ENCODE results near the gene SMYD3. TPM values are rescaled to one million over a fixed set of nuclear protein-coding genes. Genes with fewer than 3 reads are reported as not detected.
A peak's percentile ranks its signal among the peaks of the same experiment; 100 is the strongest.

The SMYD3 gene
- total RNA-seq, 1 donor = 31.2 TPM

GRCh38 chr1:246476771-246477170 is 30.3 kb downstream of the SMYD3 start:
- no peak for DNase-seq (ENCODE audit: low read depth in 2 of 3, low spot score in 2 of 3)

- no peak for DNase-seq (ENCODE audit: low read depth in 2 of 3, low spot score in 2 of 3)
Measured at GRCh38 chr1:246471688-246472087, 35.4 kb downstream of the SMYD3 start.

- DNase-seq (ENCODE audit: low read depth in 2 of 3, low spot score in 2 of 3) = no peak
Measured at GRCh38 chr1:246470585-246470984, 36.5 kb downstream of the SMYD3 start.

- DNase-seq (ENCODE audit: low read depth in 2 of 3, low spot score in 2 of 3) = no peak
Measured at GRCh38 chr1:246462986-246463385, 44.1 kb downstream of the SMYD3 start.

- no peak for DNase-seq (ENCODE audit: low read depth in 2 of 3, low spot score in 2 of 3)
Measured at GRCh38 chr1:246460406-246460805, 46.7 kb downstream of the SMYD3 start.

- DNase-seq (ENCODE audit: low read depth in 2 of 3, low spot score in 2 of 3) = peak in 1 of 3 donors; percentile 31
Measured at GRCh38 chr1:246459221-246459620, 47.9 kb downstream of the SMYD3 start.

- no peak for DNase-seq (ENCODE audit: low read depth in 2 of 3, low spot score in 2 of 3)
Measured at GRCh38 chr1:246455476-246455875, 51.6 kb downstream of the SMYD3 start.

GRCh38 chr1:246454655-246455054 is 52.4 kb downstream of the SMYD3 start:
- DNase-seq (ENCODE audit: low read depth in 2 of 3, low spot score in 2 of 3) = no peak

- peak in 2 of 3 donors; percentile 20 to 54 for DNase-seq (ENCODE audit: low read depth in 2 of 3, low spot score in 2 of 3)
Measured at GRCh38 chr1:246450611-246451251, 56.3 kb downstream of the SMYD3 start.

- no peak for DNase-seq (ENCODE audit: low read depth in 2 of 3, low spot score in 2 of 3)
Measured at GRCh38 chr1:246448373-246448772, 58.7 kb downstream of the SMYD3 start.

- no peak for DNase-seq (ENCODE audit: low read depth in 2 of 3, low spot score in 2 of 3)
Measured at GRCh38 chr1:246447501-246447900, 59.6 kb downstream of the SMYD3 start.

GRCh38 chr1:246445503-246445902 is 61.6 kb downstream of the SMYD3 start:
- DNase-seq (ENCODE audit: low read depth in 2 of 3, low spot score in 2 of 3) = no peak

GRCh38 chr1:246444617-246445016 is 62.5 kb downstream of the SMYD3 start:
- DNase-seq (ENCODE audit: low read depth in 2 of 3, low spot score in 2 of 3) = no peak

GRCh38 chr1:246437961-246438360 is 69.1 kb downstream of the SMYD3 start:
- DNase-seq (ENCODE audit: low read depth in 2 of 3, low spot score in 2 of 3) = no peak

GRCh38 chr1:246435421-246436041 is 71.5 kb downstream of the SMYD3 start:
- no peak for DNase-seq (ENCODE audit: low read depth in 2 of 3, low spot score in 2 of 3)

GRCh38 chr1:246434335-246434734 is 72.7 kb downstream of the SMYD3 start:
- DNase-seq (ENCODE audit: low read depth in 2 of 3, low spot score in 2 of 3) = no peak

- no peak for DNase-seq (ENCODE audit: low read depth in 2 of 3, low spot score in 2 of 3)
Measured at GRCh38 chr1:246428542-246429308, 78.4 kb downstream of the SMYD3 start.

GRCh38 chr1:246427611-246428010 is 79.5 kb downstream of the SMYD3 start:
- DNase-seq (ENCODE audit: low read depth in 2 of 3, low spot score in 2 of 3) = no peak

- no peak for DNase-seq (ENCODE audit: low read depth in 2 of 3, low spot score in 2 of 3)
Measured at GRCh38 chr1:246425895-246426294, 81.2 kb downstream of the SMYD3 start.

GRCh38 chr1:246425139-246425794 is 81.8 kb downstream of the SMYD3 start:
- no peak for DNase-seq (ENCODE audit: low read depth in 2 of 3, low spot score in 2 of 3)

GRCh38 chr1:246420300-246420699 is 86.8 kb downstream of the SMYD3 start:
- DNase-seq (ENCODE audit: low read depth in 2 of 3, low spot score in 2 of 3) = no peak
